Measurements from ENCODE around the gene CDC42BPB.
"Not testable (repeated sequence)": the region's sequence is repeated elsewhere in the genome, so short reads cannot be mapped to it uniquely, and the experiment has no call there.

Gene CDC42BPB

GRCh38 chr14:103047453-103047852, 9.9 kb downstream of the CDC42BPB start:
- in situ Hi-C loops (cut with HindIII; ENCODE audit: low sequenced_read_pairs) = not testable (repeated sequence)

- in situ Hi-C loops (cut with HindIII; ENCODE audit: low sequenced_read_pairs) = no loop called here
Measured at GRCh38 chr14:103045371-103045869, 11.9 kb downstream of the CDC42BPB start.

GRCh38 chr14:103043257-103044015, 13.9 kb downstream of the CDC42BPB start:
- in situ Hi-C loops (cut with HindIII; ENCODE audit: low sequenced_read_pairs) = no loop called here

- in situ Hi-C loops (cut with HindIII; ENCODE audit: low sequenced_read_pairs) = no loop called here
Measured at GRCh38 chr14:103041464-103041863, 15.9 kb downstream of the CDC42BPB start.

- in situ Hi-C loops (cut with HindIII; ENCODE audit: low sequenced_read_pairs) = no loop called here
Measured at GRCh38 chr14:103033681-103034096, 23.7 kb downstream of the CDC42BPB start.

DNA sequence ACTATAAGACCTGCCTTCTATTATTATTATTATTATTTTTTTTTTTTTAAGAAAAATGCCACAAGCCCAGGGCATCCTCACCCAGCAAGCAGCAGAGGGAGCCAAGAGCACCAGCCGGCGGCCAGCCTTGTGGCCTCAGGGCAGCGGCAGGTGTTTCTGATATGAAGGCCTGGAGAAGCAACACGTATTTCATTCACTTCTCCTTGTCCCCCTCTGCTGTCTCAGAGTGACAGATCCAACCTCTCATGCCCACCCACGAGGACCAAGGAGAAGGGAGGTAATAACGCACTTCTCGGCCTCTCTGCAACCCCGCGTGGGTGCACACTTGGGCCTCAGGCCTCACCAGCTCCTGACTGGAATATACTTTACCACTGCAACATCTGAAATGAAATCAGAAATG, 25.4 kb downstream of the CDC42BPB start:
- in situ Hi-C loops (cut with HindIII; ENCODE audit: low sequenced_read_pairs) = no loop called here

GRCh38 chr14:103031566-103031911, 25.8 kb downstream of the CDC42BPB start:
- in situ Hi-C loops (cut with HindIII; ENCODE audit: low sequenced_read_pairs) = no loop called here

DNA sequence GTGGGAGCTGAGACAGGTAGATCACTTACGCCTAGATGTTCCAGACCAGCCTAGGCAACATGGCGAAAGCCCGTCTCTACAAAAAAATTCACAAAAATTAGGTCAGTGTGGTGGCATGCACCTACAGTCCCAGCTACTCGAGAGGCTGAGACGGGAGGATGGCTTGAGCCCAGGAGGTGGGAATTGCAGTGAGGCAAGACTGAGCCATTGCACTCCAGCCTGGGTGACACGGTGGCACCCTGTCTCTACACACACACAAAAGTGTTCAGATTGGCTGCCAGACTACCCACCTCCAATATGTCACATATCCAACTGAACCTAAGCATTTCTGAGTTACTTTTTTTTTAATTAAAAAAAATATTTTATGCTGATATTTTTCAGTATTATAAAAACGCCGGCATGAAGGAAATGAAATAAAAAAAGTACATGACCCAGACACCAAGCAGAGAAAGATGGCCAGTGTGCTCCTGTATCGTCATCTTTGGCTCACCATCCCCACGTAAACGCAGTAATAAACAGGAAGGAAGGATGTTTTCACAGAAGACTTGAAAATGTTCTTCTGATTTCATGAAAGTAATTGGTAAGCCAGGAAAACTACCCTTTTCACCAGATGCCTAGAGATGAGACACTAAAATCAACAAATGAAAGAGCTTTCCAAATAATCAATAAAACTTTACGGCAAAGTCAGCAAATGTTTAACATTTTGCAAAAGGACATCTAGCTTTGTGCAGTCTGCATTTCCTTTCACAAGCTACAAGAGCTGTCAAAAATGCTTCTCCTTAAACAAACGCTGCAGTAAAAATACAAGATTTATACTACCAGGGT, 26.4 kb downstream of the CDC42BPB start:
- in situ Hi-C loops (cut with HindIII; ENCODE audit: low sequenced_read_pairs) = no loop called here

- in situ Hi-C loops (cut with HindIII; ENCODE audit: low sequenced_read_pairs) = no loop called here
Measured at GRCh38 chr14:103029936-103030335, 27.4 kb downstream of the CDC42BPB start.

DNA sequence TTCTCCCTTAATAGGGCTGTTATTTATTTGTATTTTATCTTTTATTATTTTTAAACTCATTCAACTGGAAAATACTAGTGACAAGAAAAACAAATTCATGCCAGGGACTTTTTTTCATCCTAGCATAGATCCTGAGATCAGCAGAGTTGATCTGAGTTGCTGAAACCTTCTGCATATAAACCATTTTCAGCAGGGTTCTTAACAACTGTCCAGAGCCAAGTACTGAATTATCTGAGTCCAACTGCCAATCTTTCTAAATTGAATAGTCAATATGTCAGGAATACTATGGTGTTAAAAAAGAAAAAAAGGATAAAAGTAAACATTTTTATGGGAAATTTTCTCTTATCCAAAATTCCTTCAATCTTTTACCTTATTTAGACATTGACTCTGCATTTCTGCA, 28.6 kb downstream of the CDC42BPB start:
- in situ Hi-C loops (cut with HindIII; ENCODE audit: low sequenced_read_pairs) = no loop called here

DNA sequence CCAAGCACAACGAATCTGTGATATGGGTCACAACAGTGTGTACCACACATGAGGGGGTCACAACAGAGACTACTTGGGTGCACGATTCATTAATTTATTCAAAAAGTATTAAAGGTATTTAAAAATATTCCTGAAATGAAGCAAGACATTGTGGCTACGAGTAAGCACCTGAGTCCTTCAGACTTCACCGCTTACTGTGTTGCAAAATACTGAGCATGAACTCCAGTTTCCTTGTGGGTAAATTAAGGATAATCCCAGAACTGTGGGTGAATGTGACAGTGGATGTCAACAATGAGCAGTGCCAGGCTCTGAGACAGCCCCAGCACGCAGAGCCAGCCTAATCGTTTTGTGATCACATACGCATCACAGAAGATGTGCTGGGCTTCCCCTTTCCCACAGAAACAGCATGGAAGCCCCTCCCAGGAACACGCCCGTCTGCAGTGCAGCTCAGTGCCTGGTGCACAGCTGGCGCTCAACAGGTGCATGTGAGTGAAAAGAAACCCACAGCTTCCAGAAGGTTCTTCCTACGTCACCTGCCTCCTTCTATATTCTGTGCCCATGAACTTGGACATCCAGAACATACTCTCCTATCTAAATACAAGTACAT, 29.1 kb downstream of the CDC42BPB start:
- in situ Hi-C loops (cut with HindIII; ENCODE audit: low sequenced_read_pairs) = no loop called here

- in situ Hi-C loops (cut with HindIII; ENCODE audit: low sequenced_read_pairs) = no loop called here
Measured at GRCh38 chr14:103027451-103027850, 29.9 kb downstream of the CDC42BPB start.

DNA sequence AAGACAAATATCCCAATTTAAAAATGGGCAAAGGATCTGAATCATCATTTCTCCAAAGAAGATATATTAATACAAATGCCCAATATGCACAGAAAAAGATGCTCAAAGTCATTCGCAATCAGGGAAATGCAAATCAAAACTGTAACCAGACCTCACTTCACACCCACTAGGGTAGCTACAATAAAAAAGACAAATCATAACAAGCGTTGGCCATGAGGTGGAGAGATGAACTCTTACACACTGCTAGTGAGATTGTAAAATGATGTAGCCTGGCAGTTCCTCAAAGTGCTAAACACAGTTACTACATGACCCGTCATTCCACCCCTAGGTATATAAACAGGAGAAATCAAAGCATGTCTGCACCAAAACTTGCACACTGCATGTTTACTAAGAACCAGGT, 30.4 kb downstream of the CDC42BPB start:
- in situ Hi-C loops (cut with HindIII; ENCODE audit: low sequenced_read_pairs) = no loop called here

GRCh38 chr14:103026196-103026595, 31.2 kb downstream of the CDC42BPB start:
- in situ Hi-C loops (cut with HindIII; ENCODE audit: low sequenced_read_pairs) = not testable (repeated sequence)

DNA sequence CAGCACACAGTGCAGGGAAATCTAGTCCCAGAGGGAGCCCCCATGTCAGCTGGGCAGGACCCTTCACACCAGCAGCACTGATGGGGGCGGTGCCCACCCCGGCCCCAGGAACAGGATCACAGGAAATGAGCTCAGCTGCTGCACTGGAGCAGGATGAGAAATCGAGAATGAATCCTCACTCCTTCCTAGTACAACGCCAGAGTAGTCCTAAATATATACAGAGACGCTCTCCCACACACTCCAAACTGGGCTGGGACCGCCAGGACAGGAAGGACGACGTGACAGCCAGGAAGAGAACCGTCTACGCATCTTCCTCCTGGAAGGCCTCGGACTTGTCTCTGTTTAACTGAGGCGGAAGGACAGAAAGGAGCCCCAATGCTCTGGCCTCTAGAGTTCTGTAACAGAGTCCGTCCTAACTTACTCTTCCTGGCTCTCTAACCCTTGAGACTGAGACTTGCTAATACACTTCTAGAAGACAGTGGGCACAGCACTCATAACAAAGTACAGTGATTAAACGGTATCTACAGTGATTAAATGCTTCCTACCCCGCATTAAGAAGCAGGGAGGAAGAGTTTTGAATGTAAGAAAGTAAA, 33.4 kb downstream of the CDC42BPB start:
- in situ Hi-C loops (cut with HindIII; ENCODE audit: low sequenced_read_pairs) = no loop called here

DNA sequence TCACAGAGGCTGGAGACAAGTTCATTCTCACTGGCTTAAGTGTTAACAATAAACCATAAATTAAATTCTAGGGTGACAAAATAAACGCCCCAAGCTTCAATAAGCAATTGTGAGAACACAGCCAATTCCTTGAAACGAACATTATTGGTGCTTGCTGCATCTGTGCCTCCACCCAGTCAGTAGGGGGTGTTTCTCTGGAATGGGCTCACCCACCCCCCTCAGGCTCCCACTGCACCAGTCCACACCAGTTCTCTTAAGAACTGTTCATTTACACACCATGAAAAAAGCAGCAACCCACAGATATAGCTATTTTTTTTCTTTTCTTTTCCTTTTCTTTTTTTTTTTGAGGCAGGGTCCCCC, 34.7 kb downstream of the CDC42BPB start:
- in situ Hi-C loops (cut with HindIII; ENCODE audit: low sequenced_read_pairs) = no loop called here

GRCh38 chr14:103022002-103022684, 35.2 kb downstream of the CDC42BPB start:
- in situ Hi-C loops (cut with HindIII; ENCODE audit: low sequenced_read_pairs) = no loop called here

- in situ Hi-C loops (cut with HindIII; ENCODE audit: low sequenced_read_pairs) = no loop called here
Measured at GRCh38 chr14:103021684-103022001, 35.7 kb downstream of the CDC42BPB start.

DNA sequence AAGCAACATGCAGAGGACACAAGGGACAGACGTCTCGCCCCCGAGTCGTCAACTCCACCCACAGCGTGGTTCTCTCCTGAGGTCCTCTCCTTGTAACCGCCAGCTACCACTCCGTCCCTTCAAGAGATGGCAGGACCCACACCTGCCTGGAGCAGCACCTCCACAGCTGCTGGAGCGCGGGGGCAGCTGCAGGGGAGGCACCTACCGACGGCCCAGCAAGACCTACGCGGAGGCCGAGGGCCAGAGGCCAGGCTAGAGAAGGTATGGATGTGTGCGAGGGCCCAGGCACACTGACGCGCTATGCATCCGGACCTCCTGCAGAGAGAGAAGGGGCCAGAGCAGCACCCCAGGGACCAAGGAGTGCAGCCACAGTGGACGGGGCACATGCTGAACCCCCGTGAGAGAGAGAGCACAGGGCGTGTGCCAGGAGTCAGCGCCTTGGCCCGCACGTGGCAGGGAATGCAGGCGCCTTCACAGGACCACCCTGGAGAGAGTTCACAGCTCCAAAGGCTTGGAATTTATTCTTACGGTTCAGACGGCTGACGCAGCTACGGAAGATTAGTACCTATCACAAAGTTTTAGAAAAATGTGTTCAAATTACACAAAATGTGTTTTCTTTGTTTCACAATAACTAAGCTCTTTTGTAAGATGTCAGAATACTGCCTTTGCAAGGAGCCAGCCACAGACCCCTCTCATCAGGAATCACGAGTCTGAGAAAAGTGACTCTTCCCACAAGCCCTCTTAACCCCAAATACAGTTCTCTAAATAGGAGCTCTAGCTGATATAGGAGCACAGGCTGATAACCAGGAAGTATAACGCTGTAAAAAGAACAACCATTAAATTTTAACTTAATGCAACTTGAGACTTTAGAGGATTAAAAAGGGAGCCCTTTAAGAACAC, 36.8 kb downstream of the CDC42BPB start:
- in situ Hi-C loops (cut with HindIII; ENCODE audit: low sequenced_read_pairs) = no loop called here

DNA sequence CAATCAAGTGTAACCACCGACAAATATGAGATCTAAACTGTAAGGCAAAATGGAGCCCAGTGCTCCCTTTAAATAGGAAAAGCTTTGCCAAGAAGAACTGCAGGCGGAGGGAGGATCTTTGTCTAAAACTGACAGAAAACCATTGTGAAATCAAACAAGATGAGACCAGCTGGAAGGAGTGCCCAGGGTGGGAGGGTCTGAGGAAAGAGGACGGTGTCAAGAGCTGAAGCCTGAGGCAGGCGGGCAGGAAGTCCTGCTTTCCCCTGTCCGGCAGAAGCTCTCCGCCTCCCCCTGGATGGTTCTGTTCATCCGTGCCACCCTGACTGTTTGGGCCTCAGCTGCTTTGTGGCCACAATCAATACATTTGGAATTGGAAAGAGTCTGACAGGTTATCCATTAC, 37.5 kb downstream of the CDC42BPB start:
- in situ Hi-C loops (cut with HindIII; ENCODE audit: low sequenced_read_pairs) = no loop called here
